Panc1 (cell line): ENCODE results near the gene CHCHD1. TPM values are rescaled to one million over a fixed set of nuclear protein-coding genes. Genes with fewer than 3 reads are reported as not detected.
A peak's percentile ranks its signal among the peaks of the same experiment; 100 is the strongest.

ENCODE experiments used
- ATAC-seq: fragments of 200-7000 bp; cut with Tn5 transposase; 2 replicates; pipeline ENCODE4 v1.9.1; 2020; ENCODE audit warnings: mild to moderate bottlenecking, moderate library complexity
- BruUV-seq: library from RNA; stranded (reverse); fragments of 400-500 nt; replicated peaks from 2 replicates; lab custom pipeline; 2021; lab: Mats Ljungman, UMichigan
- CTCF ChIA-PET: fragments of 300-600 bp; sonication (Branson Sonifier 250); formaldehyde crosslinking; loops from one replicate; lab custom pipeline; 2022; ENCODE audit warnings: antibody characterized with exemption; lab: Charles Lee
- POLR2A ChIA-PET: fragments of 300-600 bp; sonication (Branson Sonifier 250); formaldehyde crosslinking; loops from one replicate; lab custom pipeline; 2022; ENCODE audit warnings: antibody characterized with exemption; lab: Charles Lee
- DNase-seq: peaks from one replicate; pipeline ENCODE4 v3.0.0-alpha.2; 2010; ENCODE audit warnings: low read depth, low spot score
- H3K27ac ChIP-seq: 2 replicates; pipeline ENCODE4 v1.5.1; 2011; ENCODE audit warnings: mild to moderate bottlenecking, low read length, inconsistent platforms
- H3K27me3 ChIP-seq: fragments of 200-500 bp; sonication (Bioruptor generic); 2 replicates; pipeline ENCODE4 v1.6.0; 2014; ENCODE audit warnings: low read length, inconsistent platforms; ENCODE audit not compliant: control insufficient read depth, insufficient read depth
- H3K36me3 ChIP-seq: fragments of 200-500 bp; sonication (Bioruptor generic); 2 replicates; pipeline ENCODE4 v1.5.1; 2014; ENCODE audit warnings: inconsistent platforms, mild to moderate bottlenecking, low read length, moderate library complexity; ENCODE audit not compliant: control insufficient read depth, insufficient read depth
- H3K4me1 ChIP-seq: 2 replicates; pipeline ENCODE4 v1.5.1; 2011; ENCODE audit warnings: inconsistent platforms, mild to moderate bottlenecking, low read length, moderate library complexity; ENCODE audit not compliant: control insufficient read depth, insufficient read depth
- H3K4me3 ChIP-seq, 2 experiments: 2 replicates each; pipeline ENCODE4 v1.5.1; 2011 to 2012; ENCODE audit warnings: low read depth in 2 of 2, low read length in 2 of 2, mild to moderate bottlenecking in 2 of 2, inconsistent platforms in 1 of 2, moderate library complexity in 1 of 2
- H3K9me3 ChIP-seq: fragments of 200-500 bp; sonication (Bioruptor generic); 2 replicates; pipeline ENCODE4 v1.5.1; 2014; ENCODE audit warnings: low read depth, mild to moderate bottlenecking, inconsistent platforms, low read length, moderate library complexity; ENCODE audit not compliant: control insufficient read depth, insufficient read depth
- CTCF ChIP-seq: fragments of 450-650 bp; IDR thresholded peaks from 2 replicates; pipeline ENCODE4 v1.5.1; 2017; ENCODE audit warnings: mild to moderate bottlenecking
- POLR2AphosphoS5 ChIP-seq: IDR thresholded peaks from 2 replicates; pipeline ENCODE4 v1.6.1; 2012; ENCODE audit warnings: mild to moderate bottlenecking, low read depth, low read length, moderate library complexity
- REST ChIP-seq, 2 experiments: IDR thresholded peaks; 2 replicates each; pipeline ENCODE4 v1.6.1; 2011 to 2012; ENCODE audit warnings: low read depth in 2 of 2, control low read depth in 1 of 2, low read length in 1 of 2, mild to moderate bottlenecking in 1 of 2, moderate library complexity in 1 of 2; ENCODE audit not compliant: insufficient read depth in 1 of 2
- SIN3A ChIP-seq: IDR thresholded peaks from 2 replicates; pipeline ENCODE4 v1.6.1; 2012; ENCODE audit warnings: low read depth, mild to moderate bottlenecking, low read length, moderate library complexity, borderline replicate concordance; ENCODE audit not compliant: insufficient read depth
- TCF7L2 ChIP-seq: IDR thresholded peaks from 2 replicates; pipeline ENCODE4 v1.6.1; 2011; ENCODE audit warnings: mild to moderate bottlenecking, low read depth, low read length, inconsistent platforms
- in situ Hi-C: cut with HindIII; loops from 2 replicates; pipeline ENCODE4 v1.10.0; 2016; ENCODE audit warnings: low sequenced_read_pairs, low pct_unique_long_range_greater_than_20kb
- intact Hi-C: fragments of 100-400 bp; cut with micrococcal nuclease; formaldehyde crosslinking; loops from one replicate; pipeline ENCODE4 v1.10.0; 2022; ENCODE audit not compliant: unreplicated experiment
- total RNA-seq: library from RNA; stranded (reverse); gene quantifications from one replicate; pipeline ENCODE4 v1.2.1, GENCODE V29; 2021; ENCODE audit not compliant: unreplicated experiment

The CHCHD1 gene
- total RNA-seq, 1 experiment from 2014 or later: 41.2 TPM

- intact Hi-C loops: no loop called here
Observed at GRCh38 chr10:73779018-73779417, 2.8 kb upstream of the CHCHD1 start.

GRCh38 chr10:73779539-73780197, 2.2 kb upstream of the CHCHD1 start:
- Histone ChIP-seq H3K27ac (peak overlapping the region; percentile 62), H3K4me3 (no peak overlapping the region), H3K27me3 (no peaks in the 10 kb centered on the region), H3K4me1 (peaks cover 45% of the 10 kb centered on the region), H3K36me3 (peaks cover 6% of the 10 kb centered on the region), H3K9me3 (no peaks in the 10 kb centered on the region)
- intact Hi-C loops (no loop called here), in situ Hi-C loops (no loop called here)
- POLR2A ChIA-PET: interaction anchor here (0.7 kb wide), 1 partner anchor 72 kb away, joined by 5 read pairs; no protein-coding TSS in a partner anchor
- ATAC-seq (no peak), DNase-seq (no peak)
- CTCF ChIA-PET: interaction anchor here (0.6 to 0.7 kb wide), 2 partner anchors 40 to 375 kb away, joined by 4 to 11 read pairs; no protein-coding TSS in a partner anchor
- no TSS peak for BruUV-seq
- TF ChIP-seq SIN3A (no peak), REST (IDR thresholded peaks at IDR 0.05; ENCODE audit: insufficient read depth in 1 of 2, low read depth in 2 of 2, low read length in 1 of 2) (no peak), CTCF (no peak), TCF7L2 (no peak)

More at GRCh38 chr10:73779018-73779417, 2.8 kb upstream of the CHCHD1 start:
- Histone ChIP-seq H3K9me3 (no peaks in the 10 kb centered on the region), H3K27ac (no peak overlapping the region), H3K36me3 (peaks cover 9% of the 10 kb centered on the region), H3K4me3 (no peak overlapping the region), H3K4me1 (peaks cover 45% of the 10 kb centered on the region), H3K27me3 (no peaks in the 10 kb centered on the region)
- ATAC-seq (no peak), DNase-seq (no peak)
- ChIA-PET POLR2A (interaction anchor here (0.7 kb wide), 2 partner anchors 73 to 629 kb away, joined by 5 to 9 read pairs; no protein-coding TSS in a partner anchor), CTCF (interaction anchor here (0.7 to 0.8 kb wide), 2 partner anchors 56 to 376 kb away, joined by 10 to 11 read pairs; no protein-coding TSS in a partner anchor)
- in situ Hi-C loops: no loop called here
- BruUV-seq: no TSS peak
- no peak for TF ChIP-seq POLR2AphosphoS5
- TF ChIP-seq SIN3A: no peak
- no peak for TF ChIP-seq TCF7L2
- TF ChIP-seq CTCF: no peak
- no peak for TF ChIP-seq REST (IDR thresholded peaks at IDR 0.05; ENCODE audit: insufficient read depth in 1 of 2, low read depth in 2 of 2, low read length in 1 of 2)
